GM12878 (cell line): ENCODE data around the gene ACTN2.

Source experiments
- BMI1 ChIP-seq: fragments of 450-650 bp; IDR thresholded peaks from 2 replicates; pipeline ENCODE4 v1.6.1; 2016; ENCODE audit warnings: mild to moderate bottlenecking, moderate library complexity, borderline replicate concordance
- CTCF ChIP-seq, 3 experiments: IDR thresholded peaks in 2 of 3; conservative IDR thresholded peaks in 1 of 3; 2 replicates each; pipeline ENCODE4 v1.5.1; 2011; ENCODE audit warnings: low read depth in 3 of 3, low read length in 3 of 3, mild to moderate bottlenecking in 3 of 3, control low read depth in 2 of 3, moderate library complexity in 2 of 3, inconsistent platforms in 1 of 3, mixed read lengths in 1 of 3; ENCODE audit not compliant: control insufficient read depth in 2 of 3, insufficient read depth in 1 of 3; ENCODE audit errors: extremely low read depth in 1 of 3
- EP300 ChIP-seq, 2 experiments: fragments of 150-350 bp in 1 of 2; IDR thresholded peaks; 2 replicates each; pipeline ENCODE4 v1.6.1; 2011 to 2012; ENCODE audit warnings: low read depth in 2 of 2, low read length in 2 of 2, borderline replicate concordance in 1 of 2, improper control_type of control experiment in 1 of 2, inconsistent platforms in 1 of 2; ENCODE audit not compliant: control insufficient read depth in 1 of 2
- GABPA ChIP-seq: IDR thresholded peaks from 2 replicates; pipeline ENCODE4 v1.6.1; 2014; ENCODE audit warnings: antibody characterized with exemption, low read depth, mild to moderate bottlenecking, inconsistent platforms
- MXI1 ChIP-seq: fragments of 150-350 bp; IDR thresholded peaks from 2 replicates; pipeline ENCODE4 v1.6.1; 2011; ENCODE audit warnings: low read depth, mild to moderate bottlenecking, inconsistent platforms, low read length, improper control_type of control experiment
- MYB ChIP-seq: fragments of 150-350 bp; IDR thresholded peaks from 2 replicates; pipeline ENCODE4 v1.6.1; 2014; ENCODE audit warnings: mild to moderate bottlenecking, low read depth, low read length, borderline replicate concordance
- POLR2A ChIP-seq: IDR thresholded peaks from 2 replicates; pipeline ENCODE4 v1.6.1; 2011; ENCODE audit warnings: low read depth, mild to moderate bottlenecking, low read length
- POLR2AphosphoS5 ChIP-seq: IDR thresholded peaks from 2 replicates; pipeline ENCODE4 v1.6.1; 2011; ENCODE audit warnings: mild to moderate bottlenecking, low read length, inconsistent platforms
- SIX5 ChIP-seq: IDR thresholded peaks from 2 replicates; pipeline ENCODE4 v1.6.1; 2011; ENCODE audit warnings: mild to moderate bottlenecking, low read depth, low read length, moderate library complexity; ENCODE audit not compliant: severe bottlenecking
- ZBTB4 ChIP-seq: fragments of 450-650 bp; formaldehyde crosslinking; IDR thresholded peaks from 2 replicates; pipeline ENCODE4 v1.4.0; 2022; ENCODE audit warnings: mild to moderate bottlenecking, moderate library complexity
- ZNF207 ChIP-seq: fragments of 450-650 bp; IDR thresholded peaks from 2 replicates; pipeline ENCODE4 v1.6.1; 2014; ENCODE audit warnings: antibody characterized with exemption, mild to moderate bottlenecking, borderline replicate concordance
- ZNF274 ChIP-seq: IDR thresholded peaks from one replicate; pipeline ENCODE4 v1.8.0; 2011; ENCODE audit not compliant: insufficient read length, insufficient read depth
- TF ChIP-seq, protein P1 (sequence below): IDR thresholded peaks from 2 replicates; pipeline ENCODE4 v1.6.1; 2011; ENCODE audit warnings: borderline replicate concordance, low read depth, mild to moderate bottlenecking, moderate library complexity, mixed read lengths, low read length; ENCODE audit not compliant: insufficient read depth; ENCODE audit errors: extremely low read length

DNA sequence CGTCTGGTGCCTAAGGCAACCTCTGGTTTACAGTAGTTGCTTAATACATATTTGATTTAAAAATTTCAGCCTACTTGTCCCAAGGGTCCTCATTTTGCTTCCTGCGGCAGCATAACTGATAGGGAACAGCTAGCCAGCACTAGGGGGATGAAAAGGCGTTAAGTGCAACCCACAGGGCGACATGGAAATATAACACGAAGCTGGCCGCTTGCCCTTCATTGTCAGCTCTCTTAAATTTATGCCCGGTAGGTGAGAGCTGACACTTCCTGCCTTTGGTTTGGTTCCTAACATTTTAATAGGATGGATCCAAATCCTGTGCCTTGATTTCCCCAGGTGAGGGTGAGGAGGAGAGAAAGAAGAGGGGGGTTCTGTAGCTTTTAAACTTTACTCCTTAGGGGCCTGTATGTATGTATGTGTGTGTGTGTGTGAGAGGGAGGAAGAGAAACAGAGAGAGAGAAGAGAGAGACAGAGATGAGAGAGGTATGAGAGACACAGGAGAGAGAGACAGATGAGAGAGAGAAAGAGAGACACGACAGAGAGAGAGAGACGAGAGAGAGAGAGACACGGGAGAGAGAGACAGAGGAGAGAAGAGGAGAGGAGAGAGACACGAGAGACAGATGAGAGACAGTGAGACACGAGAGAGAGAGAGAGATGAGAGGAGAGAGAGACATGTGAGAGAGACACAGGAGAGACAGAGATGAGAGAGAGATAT is 938 bp upstream of the ACTN2 start:
- TF ChIP-seq CTCF (IDR thresholded peaks at IDR 0.05 in 2 of 3, conservative IDR thresholded peaks at IDR 0.05 in 1 of 3; ENCODE audit: control insufficient read depth in 2 of 3, extremely low read depth in 1 of 3, insufficient read depth in 1 of 3, low read depth in 3 of 3, low read length in 3 of 3) (no peak), ZBTB4 (CRISPR knock-in tag) (no peak), GABPA (no peak), SIX5 (no peak), ZNF207 (no peak), MYB (no peak), ZNF274 (no peak), MXI1 (no peak), POLR2AphosphoS5 (no peak), POLR2A (no peak), EP300 (IDR thresholded peaks at IDR 0.05; ENCODE audit: borderline replicate concordance in 1 of 2, control insufficient read depth in 1 of 2, low read depth in 2 of 2, low read length in 2 of 2) (no peak), BMI1 (no peak)
- TF ChIP-seq, protein P1, sequence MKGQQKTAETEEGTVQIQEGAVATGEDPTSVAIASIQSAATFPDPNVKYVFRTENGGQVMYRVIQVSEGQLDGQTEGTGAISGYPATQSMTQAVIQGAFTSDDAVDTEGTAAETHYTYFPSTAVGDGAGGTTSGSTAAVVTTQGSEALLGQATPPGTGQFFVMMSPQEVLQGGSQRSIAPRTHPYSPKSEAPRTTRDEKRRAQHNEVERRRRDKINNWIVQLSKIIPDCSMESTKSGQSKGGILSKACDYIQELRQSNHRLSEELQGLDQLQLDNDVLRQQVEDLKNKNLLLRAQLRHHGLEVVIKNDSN, result no peak
